GM21526 (cell line): ENCODE measurements around the gene RGS3.

ENCODE experiments used
- ATAC-seq: cut with Tn5 transposase; IDR thresholded peaks from one replicate; pipeline ENCODE4 v1.9.1; 2021; ENCODE audit warnings: moderate library complexity; ENCODE audit not compliant: unreplicated experiment, low FRiP score

Gene RGS3

DNA sequence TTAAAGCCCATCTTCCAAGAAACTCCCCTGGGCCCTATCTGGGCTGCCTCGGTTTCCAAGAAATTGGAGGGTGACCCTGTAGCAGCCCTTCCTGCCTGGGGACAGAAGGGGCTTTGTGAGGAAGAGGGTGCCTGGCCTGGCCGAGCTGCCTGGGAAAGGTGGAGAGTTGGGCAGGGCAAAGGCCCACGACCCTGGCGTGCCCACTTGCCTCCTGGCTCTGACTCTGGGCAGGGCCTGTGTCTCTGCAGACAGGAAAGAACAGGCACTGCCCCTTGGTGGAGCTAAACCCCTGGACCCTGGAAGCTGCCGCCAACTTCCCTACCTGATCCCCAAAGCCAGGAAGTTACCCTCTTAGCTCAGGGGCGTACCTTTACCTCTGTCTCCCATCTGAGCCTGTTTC is 149.3 kb downstream of the RGS3 start:
- ATAC-seq = no peak

DNA sequence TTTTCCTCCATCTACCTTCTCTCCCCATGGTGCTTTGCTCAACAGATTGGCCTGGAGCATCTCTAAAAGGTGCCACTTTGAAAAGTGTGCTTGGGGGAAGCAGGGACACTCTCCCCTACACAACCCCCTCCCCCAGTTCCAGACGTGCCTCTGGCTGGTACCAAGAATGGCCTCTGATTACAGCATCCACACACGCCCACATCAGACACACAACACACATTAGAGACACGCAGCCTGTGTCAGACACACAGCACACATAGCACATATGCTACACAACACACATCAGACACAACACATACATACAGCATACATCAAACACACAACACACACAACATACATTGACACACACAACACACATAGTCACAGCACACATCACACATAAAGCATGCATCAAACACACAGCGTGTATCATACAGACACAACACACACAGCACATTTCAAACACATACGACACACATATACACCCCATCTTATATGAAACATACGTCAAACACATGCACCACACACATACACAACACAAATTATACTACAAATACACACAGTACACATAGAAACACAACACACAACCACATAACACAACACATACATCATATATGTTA is 150.4 kb downstream of the RGS3 start:
- ATAC-seq = no peak

DNA sequence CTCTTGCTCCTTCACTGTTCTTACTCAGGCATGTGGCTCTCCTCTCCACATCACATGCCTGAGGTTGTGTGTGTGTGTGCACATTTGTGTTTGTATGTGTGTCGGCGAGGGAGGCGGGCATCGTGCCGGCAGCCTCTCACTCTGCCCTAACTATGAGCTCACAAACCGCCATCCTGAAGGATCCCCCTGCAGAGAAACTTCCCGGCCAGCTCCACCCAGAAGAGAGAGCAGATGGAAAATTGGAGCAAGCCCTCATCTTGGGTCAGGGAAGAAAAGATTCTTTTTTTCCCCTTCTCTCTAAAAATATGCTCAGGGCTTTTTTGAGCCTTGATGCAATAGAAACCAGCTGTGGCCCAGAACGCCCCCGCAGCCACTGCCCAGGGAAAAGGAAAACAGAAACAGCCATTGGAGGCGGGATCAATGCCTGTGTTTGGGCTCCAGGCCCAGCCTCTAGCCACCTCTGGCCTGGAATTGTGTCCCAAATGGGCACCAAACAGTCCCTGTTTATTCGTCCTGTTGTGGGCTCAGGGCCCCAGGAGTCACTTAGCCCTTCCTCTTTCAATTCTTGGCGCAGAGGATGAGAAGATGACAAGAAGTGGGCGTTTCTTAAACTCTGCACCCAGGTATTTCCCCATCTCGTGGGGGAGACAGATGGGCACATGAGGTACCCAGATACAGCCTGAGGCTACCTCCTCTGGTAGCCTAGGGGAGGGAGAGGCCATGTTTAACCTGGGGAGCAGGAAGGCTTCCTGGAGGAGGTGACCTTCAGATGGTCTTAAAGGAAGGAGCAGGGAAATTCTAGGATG is 151.5 kb downstream of the RGS3 start:
- ATAC-seq = no peak

DNA sequence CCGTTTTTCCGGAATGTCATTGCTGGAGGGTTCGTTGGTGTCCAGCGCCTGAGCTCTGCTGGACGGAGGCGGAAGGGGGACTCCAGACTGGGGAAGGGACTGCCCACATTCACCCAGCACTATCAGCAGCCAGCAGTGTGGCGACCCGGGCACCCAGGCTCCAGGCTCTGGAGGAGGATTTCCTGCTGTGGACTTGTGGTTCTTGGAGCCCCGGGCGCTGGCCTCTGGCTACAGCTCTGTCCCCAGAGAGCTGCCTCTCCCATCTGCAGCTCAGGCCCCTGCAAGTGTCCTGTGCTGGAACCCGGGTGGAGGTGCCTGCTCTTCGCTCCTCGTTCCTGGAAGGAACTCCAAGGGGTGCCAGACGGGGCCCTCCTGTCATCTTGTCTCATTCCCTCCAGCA is 152.6 kb downstream of the RGS3 start:
- no peak for ATAC-seq

DNA sequence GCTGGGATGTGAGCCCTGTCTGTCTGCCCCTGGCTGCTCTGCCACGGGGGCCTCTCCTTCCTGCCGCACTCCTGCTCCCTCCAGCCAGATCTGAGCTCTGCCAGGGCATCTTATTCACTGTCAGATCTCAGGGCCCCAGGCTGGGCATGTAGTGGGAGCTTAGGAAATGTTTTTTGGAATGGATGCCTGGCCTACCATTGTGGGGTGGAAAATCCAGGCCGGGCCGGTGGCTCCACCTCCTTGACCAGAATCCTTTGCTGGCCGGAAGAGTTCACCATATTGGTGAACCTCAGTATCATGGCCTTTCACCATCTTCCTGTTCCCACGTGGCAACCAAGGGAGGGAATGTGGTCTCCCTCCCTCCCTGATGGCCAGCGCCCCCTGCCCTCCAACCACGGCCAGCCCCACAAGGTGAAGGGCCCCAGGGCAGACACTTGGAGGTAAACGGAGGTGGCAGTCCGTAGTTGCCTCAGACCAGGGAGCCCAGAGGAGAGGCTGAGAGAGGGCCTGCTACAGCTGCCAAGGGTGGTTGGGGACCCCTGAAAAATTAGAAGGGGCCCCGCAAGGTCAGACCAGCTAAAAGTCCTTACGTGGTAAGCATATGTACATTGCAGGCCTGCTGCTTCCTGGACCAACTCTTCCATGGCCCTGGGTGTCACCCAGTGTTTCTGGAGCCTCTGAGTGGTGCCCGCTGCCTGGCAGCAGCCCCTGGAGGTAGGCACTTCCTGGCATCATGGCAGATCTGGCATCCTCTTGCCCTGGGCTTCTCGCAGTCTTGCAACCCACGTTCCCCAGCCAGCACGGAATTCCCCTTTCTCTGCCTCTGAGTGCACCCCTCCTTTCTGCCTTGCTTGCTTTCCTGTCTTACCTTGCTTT is 153.3 kb downstream of the RGS3 start:
- ATAC-seq = no peak

DNA sequence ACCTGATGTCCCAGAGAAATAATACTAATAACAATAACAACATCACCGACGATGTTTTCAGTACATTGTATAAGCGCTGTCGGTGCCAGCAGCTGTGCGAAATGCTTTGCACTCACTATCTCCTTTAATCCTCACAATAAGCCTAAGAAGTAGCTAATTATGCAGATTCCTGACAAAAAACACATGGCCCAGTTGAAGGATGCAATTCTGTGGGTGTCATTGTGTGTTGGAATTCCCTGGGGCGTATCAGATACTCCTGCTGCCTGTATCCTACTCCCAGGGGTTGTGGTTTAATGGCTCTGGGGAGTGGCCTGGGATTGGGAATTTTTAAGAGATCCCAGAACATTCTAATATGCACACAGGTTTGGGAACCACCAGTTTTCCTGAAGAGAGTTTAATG is 154.0 kb downstream of the RGS3 start:
- ATAC-seq = no peak

DNA sequence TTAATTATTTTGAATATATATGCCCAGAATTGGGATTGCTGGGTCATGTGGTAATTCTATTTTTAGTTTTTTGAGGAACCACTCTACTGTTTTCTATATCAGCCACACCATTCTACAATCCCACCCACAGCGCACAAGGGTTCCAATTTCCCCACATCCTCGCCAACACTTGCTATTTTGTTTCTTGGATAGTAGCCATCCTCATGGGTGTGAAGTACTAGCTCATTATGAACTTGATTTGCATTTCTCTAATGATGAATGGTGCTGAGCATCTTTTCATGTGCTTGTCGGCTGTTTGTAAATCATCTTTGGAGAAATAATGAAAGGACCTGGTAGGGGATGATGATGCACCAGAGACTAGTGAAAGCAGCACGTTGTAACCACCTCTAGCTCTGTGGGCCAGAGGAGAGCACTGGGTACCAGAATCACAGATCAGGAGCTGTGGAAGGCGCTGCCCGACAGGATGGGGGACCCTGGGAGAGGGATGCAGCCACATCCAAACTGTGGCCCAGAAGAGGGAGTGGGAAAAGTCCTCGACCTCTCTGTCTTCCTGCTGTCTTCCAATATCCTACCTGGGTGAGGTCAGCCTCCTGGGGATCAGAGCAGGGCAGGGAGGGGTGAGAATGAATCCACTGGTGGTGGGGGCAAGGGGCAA is 155.4 kb downstream of the RGS3 start:
- no peak for ATAC-seq

DNA sequence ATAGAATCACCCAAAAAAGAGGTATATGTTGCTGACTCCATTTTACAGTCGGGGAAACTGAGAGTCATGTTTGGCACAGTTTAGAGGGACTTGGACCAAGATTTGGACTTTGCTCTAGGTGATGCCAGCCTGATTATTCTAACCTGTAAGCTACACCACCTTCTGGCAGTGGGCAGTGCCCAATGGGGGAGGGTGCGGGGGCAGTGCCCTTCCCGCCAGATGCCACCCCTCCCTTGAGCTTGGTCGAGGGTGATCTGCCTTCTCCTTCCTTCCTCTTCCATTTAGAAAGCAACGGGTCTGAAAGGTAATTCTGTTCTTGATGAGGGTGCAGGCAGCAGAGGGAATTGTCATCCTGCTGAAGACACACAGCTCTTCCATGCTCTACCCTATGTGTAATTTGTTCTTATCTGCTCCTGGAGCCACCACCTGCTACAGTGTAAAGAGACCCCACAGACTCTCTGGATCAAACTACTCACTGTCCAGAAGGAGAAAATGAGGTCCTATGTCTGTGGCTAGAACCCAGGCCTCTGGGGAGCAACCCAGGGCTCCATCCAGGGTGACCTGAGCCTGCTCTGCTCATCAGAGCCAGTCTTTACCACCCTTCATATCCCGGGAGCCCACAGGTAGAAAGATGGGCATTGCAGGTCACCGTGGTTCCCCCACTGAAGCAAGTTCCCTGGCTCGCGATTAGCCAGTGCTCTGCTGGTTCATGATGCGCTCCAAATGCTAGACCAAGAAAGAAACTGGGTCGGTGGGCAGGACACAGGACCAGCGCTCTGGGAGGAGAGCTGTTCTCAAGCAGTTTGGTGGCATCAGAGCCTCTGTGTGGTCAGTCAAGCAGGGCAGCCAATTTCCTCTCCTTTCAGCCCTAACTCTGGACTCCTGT is 156.2 kb downstream of the RGS3 start:
- ATAC-seq = no peak

DNA sequence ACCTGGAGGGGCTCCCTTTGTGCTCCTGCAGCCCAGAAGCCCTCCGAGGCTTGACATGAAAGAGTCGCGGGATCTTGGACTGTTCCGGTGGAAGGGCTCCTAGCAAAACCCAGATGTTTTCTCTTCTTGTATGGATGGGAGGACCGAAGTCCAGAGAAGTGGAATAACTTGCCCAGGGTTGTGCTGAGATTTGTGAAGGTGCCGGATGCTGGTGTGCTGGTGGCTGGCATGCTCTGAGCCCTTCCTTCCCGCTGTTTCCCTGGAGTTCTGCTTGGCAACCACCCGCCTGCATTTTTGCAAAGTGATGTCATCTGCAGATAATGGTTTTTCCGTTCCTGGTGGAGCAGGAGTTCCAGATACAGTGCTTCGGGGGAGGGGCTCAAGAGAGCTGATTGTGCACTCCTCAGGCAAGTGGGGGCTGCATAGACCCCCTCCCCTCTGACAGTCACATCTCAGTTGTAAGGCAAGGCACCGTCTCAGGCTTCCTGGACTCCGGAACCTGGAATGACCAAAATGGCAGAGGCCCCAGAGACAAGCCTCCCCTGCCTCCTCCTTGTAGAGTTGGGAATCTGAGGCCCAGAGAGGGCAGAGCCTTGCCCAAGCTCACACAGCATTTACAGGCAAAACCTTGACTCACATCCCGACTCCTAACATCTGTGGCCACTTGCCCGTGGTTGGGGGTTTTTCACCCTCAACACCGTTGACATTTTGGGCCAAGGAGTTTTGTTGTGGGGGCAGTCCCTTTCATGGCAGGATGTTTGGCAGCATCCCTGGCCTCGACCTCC is 157.0 kb downstream of the RGS3 start:
- no peak for ATAC-seq

DNA sequence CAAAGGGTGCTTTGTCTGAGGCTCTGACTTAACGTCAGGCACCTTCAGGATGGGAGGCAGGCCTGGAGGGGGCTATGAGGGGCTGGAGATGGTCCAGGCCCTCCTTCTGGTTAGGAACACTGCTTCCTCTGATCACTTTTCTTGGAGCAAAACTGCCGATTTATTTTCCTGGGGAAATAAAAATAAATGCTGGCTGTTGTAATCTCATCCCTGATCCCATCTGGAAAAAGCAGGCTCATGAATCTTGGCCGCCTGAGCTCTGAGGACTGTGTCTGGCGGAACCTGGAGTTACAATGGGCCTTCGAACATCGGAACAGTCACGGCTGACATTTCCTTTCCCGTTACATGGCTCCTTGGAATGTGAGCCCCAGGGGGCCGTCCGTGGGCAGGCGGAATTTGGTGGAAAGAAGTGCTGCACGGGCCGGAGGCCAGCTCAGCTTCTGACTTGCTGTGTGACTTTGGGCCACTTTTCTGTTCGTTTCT is 157.8 kb downstream of the RGS3 start:
- ATAC-seq = no peak

DNA sequence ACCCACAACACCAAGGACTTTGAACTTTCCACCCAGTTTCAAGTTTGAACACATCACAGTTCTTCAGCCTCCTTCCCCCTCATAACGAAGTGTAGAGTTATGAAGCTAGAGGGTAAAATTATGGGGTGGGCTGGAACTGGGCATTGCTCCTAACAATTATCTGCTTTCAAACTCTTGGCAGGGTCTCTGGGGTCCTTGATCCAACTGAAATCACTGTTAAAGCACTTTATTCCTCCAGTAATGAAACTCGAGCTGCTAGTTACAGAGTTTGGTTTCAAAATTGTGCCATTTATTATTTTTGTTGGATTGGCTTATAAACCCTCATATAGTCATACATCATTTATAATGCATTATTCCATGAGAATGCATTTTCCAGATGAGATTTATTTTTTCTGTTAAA is 158.5 kb downstream of the RGS3 start:
- no peak for ATAC-seq

DNA sequence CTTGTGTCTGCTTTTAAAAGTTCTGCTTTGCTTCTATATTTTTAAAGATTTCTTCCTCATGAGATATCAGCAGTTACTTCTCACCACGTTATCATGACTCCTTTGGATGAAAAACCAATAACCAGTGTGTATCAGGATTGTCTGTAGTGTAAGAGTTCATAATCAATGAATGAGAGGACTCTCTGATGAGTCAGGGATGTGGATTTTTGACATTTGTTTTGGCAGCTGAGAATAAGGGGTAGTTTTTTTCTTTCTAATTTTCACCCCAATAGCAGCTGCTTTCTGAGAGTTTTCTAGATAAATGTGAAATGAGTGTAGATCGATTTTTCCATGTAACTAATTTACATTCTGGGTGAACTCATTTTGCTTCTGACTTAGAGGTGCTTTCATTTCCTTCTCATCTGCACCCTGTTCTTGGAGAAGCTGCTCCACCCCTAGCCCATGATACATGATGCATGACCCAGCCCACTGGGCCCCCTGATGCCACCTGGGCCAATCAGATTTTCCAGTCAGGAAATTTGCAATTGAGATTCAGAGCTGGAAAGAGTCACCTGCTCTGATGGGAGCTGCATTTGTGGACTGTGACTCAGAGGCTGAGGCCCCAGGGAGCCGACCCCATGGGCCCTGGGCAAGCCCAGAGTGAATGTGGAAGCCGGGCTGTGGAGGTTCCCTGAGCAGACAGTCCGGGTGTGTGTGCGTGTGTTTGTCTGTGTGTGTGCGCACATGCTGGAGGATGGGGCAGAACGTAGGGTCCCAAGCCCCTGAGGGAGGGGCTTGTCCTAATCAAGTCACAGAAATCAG is 159.3 kb downstream of the RGS3 start:
- peak; percentile 73 for ATAC-seq

DNA sequence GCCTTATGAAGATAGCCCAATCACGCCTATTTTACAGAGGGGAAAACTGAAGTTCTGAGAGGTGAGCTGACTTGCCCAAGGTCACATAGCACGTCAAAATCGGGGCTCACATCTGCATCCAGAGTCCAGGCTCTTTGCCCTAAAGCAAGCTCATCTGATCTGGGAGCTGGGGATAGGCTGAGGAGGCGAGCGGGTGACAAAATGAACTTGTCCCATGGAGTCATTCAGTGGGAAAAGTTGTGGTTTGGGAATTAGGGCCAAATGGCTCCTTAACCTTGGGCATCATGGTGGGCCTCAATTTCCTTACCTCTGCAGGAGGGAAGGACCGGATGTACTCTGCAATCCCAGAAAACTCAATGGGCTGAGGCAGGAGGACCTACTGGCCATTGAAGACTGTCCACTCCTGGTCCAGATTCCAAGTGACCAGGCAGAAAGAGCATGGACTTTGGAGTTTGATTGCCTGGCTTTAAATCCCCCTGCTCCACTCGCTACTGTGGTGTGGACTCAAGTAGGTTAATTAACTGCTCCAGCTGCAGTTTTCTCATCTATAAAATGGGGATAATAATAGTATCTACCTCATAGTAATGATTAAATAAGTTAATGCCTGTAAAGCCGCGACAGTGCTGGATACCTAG is 160.4 kb downstream of the RGS3 start:
- ATAC-seq = no peak

DNA sequence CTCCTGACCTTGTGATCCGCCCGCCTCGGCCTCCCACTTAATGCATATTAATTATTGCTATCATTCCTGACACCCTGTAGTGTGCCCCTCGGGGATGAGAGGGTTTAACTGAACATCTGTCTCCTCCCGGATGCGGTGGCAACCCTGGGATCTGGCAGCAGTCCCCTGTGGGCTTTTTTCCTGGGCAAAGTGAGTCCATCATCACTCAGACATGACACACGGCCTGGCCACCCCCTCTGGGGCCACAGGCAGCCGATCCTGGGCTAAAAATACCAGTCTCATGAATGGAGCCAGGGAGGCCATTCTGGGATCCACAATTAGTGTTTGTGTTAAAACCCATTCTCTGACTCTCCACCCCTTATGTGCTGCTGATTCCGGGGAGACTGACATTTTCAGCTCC is 161.2 kb downstream of the RGS3 start:
- no peak for ATAC-seq

DNA sequence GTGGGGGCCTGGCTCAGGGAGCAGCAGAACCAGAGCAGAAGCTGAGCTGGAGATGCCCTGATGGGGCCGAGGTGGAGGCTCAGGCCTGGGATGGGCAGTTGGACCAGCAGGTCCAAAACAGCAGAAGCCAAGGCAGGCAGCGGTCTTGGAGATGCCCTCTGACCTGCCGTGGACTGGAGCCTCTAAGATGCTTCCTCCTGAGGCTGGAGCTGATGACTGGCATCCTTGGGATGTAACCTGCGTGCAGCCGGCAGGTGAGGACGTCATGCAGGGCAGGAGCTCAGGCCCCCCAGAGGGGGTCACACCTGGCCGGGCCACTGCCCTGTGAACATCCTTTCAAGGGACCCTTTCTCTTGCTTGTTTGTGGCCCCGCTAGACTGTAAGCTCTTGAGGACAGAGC is 162.0 kb downstream of the RGS3 start:
- ATAC-seq = no peak

DNA sequence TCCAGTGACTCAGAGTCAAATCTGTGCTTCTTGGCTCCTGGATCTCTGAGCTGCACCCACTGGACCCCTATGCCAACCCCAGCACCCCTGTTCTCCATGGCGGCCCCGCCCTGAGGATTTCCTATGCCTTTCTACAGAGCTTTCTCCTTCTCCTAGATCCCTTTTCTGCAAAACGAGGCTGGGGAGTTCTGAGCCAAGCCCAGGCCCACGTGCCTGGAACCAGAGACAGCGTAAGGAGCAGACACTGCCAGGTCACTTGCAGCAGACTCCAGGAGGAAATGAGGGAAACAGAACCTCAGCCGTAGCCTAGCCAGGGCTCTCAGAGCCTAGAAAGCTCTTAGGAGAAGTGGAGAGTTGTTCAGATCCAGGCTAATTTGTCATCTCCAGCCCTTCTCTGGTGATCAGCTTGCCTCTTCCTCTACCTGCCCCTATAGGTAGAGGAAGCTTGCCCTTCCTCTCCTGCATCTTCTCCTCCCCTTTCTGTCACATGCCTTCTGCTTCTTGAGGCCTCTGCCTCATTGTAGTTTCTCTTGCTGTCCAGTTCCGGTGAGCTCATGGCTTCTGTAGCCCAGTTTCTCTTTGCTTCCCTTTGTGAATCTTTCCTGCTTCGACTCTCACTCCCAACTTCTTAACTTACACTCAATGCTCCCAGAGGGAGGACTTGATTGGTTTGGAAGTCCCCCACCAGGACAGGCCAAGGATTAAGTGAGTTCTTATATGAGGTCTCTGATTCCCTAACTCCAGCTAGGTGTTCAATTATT is 163.4 kb downstream of the RGS3 start:
- no peak for ATAC-seq

DNA sequence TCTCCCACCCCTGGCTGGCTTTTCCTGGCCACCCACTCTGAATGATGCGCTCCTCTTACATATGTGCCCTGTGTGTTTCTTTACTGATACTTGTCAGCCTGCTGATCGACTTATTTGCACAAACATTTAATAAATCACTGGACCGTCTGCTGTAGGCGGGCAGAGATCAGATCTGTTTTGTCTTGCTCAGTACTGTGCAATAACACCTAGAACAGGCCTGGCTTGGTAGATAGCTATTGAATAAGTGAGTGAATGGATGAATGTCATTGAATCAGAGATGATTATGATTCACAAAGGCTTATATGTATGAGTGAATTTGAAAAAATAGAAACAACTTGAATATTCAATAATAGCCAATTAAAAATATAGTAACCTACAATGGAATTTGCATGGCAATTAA is 165.1 kb downstream of the RGS3 start:
- ATAC-seq = no peak
